Lower lobe of right lung (tissue), 2 donors: ENCODE data around the gene MMP7. TPM values are rescaled to one million over a fixed set of nuclear protein-coding genes. Genes with fewer than 3 reads are reported as not detected.

Experiments
- ATAC-seq, 2 donors: fragments of 200-7000 bp; cut with Tn5 transposase; one replicate each; pipeline ENCODE4 v1.9.1; 2020 to 2022; ENCODE audit warnings: mild to moderate bottlenecking in 2 of 2, moderate library complexity in 2 of 2
- DNase-seq: peaks from one replicate; pipeline ENCODE4 v3.0.0-alpha.2; 2020
- H3K27ac ChIP-seq: fragments of 200-600 bp; one replicate; pipeline ENCODE4 v1.8.0; 2022
- H3K27me3 ChIP-seq: fragments of 200-600 bp; one replicate; pipeline ENCODE4 v1.8.0; 2022; ENCODE audit warnings: low read depth
- H3K36me3 ChIP-seq: fragments of 200-600 bp; one replicate; pipeline ENCODE4 v1.8.0; 2022; ENCODE audit warnings: mild to moderate bottlenecking
- H3K4me1 ChIP-seq: fragments of 200-600 bp; one replicate; pipeline ENCODE4 v1.8.0; 2022
- H3K4me3 ChIP-seq: fragments of 200-600 bp; one replicate; pipeline ENCODE4 v1.8.0; 2022; ENCODE audit warnings: mild to moderate bottlenecking
- H3K9me3 ChIP-seq: fragments of 200-600 bp; one replicate; pipeline ENCODE4 v1.8.0; 2022
- intact Hi-C: fragments of 100-400 bp; cut with DNase I; formaldehyde crosslinking; loops from one replicate; pipeline ENCODE4 v1.11.0; 2022
- total RNA-seq: library from RNA; stranded (reverse); fragmentation: NEBNext Ultra II Directional; extraction: Animal tissue kit (Norgen Biotek cat#: 25700); gene quantifications from one replicate; pipeline ENCODE4 v1.2.1, GENCODE V29; 2021
- TF ChIP-seq, protein P1 (sequence below): fragments of 200-600 bp; IDR thresholded peaks from one replicate; pipeline ENCODE4 v1.8.0; 2022; ENCODE audit warnings: antibody characterized with exemption, mild to moderate bottlenecking
- donor health status: DM: no; HTN: yes; CAD: no; lungs with severe emphysema.

The MMP7 gene
- total RNA-seq, 1 donor from 2014 or later: 7.1 TPM

DNA sequence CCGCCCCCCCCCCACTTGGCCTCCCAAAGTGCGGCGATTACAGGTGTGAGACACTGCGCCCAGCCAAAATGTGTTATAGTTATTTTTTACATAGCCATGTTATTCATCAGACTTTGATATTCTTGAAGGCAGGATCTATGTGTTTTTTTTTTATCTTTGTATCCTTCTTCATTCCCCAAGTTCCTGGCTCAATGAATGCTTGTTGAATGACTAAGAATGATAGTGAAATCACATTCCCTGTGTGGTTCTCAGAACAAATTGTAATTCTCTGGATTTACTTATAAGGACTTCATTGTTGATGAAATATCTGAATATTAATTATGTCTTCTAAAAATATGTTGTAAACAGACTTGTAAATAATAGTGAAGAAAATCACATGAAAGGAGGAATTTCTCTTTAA, 33.5 kb downstream of the MMP7 start:
- no peak overlapping the region for H3K4me3 ChIP-seq

DNA sequence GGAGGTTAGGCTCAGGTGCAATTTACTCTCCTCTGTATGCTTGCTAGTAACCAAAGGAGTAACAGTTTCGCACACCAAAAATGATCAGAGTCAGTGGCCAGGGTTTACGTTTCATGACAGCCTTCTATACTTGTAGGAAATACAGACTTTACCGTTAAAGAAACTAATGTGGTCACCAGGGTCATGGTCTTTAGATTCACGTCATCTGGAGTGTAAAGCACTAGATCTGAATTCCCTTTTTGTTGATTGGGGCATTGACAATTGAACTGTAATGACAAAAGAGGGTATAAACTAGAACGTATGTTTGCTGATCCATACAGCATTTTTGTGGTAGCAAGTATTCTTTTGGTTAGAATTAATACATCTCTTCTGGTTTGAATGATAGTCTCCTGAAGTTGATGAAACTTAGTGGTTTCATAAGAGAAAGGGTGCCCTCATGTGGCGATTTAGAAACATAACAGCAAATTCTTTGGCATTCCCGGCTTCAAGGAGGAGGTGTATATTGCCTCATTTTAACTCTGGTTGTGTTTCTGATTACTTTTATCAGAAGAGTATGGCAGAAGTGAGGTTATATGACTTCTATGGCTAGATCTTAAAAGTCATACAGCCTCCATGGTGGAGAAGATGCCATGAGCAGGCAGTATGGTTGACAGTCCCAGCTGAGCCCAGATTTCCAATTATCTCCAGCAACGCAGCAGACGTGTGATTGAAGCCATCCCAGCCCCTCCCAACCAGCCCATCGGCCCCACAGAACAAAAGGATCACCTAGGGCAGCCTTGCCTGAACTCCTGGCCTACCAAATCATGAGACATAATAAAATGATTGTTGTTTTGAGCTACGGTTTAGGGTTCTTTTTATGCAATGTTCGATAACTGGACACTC, 35.1 kb downstream of the MMP7 start:
- H3K9me3 ChIP-seq: no peaks in the 10 kb centered on the region
- intact Hi-C loops: no loop called here
- no peak overlapping the region for H3K4me3 ChIP-seq
- no peaks in the 10 kb centered on the region for H3K36me3 ChIP-seq
- TF ChIP-seq, protein P1, sequence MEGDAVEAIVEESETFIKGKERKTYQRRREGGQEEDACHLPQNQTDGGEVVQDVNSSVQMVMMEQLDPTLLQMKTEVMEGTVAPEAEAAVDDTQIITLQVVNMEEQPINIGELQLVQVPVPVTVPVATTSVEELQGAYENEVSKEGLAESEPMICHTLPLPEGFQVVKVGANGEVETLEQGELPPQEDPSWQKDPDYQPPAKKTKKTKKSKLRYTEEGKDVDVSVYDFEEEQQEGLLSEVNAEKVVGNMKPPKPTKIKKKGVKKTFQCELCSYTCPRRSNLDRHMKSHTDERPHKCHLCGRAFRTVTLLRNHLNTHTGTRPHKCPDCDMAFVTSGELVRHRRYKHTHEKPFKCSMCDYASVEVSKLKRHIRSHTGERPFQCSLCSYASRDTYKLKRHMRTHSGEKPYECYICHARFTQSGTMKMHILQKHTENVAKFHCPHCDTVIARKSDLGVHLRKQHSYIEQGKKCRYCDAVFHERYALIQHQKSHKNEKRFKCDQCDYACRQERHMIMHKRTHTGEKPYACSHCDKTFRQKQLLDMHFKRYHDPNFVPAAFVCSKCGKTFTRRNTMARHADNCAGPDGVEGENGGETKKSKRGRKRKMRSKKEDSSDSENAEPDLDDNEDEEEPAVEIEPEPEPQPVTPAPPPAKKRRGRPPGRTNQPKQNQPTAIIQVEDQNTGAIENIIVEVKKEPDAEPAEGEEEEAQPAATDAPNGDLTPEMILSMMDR: peak; percentile 74
- H3K27me3 ChIP-seq: no peaks in the 10 kb centered on the region
- DNase-seq (no peak), ATAC-seq (peak; percentile 82 to 90)
- H3K4me1 ChIP-seq: no peaks in the 10 kb centered on the region
- no peak overlapping the region for H3K27ac ChIP-seq

More for the DNA sequence above, 33.5 kb downstream of the MMP7 start:
- ATAC-seq (no peak), DNase-seq (no peak)
- Histone ChIP-seq H3K9me3 (no peaks in the 10 kb centered on the region), H3K27ac (no peak overlapping the region), H3K36me3 (no peaks in the 10 kb centered on the region), H3K4me1 (no peaks in the 10 kb centered on the region), H3K27me3 (no peaks in the 10 kb centered on the region)
- TF ChIP-seq, protein P1: no peak
- intact Hi-C loops: no loop called here

DNA sequence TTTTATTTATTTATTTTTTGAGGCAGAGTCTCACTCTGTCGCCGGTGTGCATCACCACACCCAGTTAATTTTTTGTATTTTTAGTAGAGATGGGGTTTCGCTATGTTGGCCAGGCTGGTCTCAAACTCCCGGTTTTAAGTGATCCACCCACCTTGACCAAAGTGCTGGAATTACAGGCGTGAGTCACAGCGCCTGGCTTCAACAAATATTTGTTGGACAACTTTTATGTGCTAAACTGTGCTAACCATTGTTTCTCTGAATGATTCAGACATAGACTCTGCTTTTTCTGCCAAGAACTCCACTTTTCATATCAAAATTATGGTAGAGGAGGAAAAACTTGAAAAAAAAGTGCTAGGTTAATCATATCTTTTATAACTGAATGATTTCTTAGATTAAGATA, 36.3 kb downstream of the MMP7 start:
- no peaks in the 10 kb centered on the region for H3K27me3 ChIP-seq
- intact Hi-C loops: no loop called here
- H3K9me3 ChIP-seq: no peaks in the 10 kb centered on the region
- no peak for DNase-seq
- H3K27ac ChIP-seq: no peak overlapping the region
- peak; percentile 41 to 61 for ATAC-seq
- H3K4me1 ChIP-seq: no peaks in the 10 kb centered on the region
- TF ChIP-seq, protein P1: no peak
- no peak overlapping the region for H3K4me3 ChIP-seq
- no peaks in the 10 kb centered on the region for H3K36me3 ChIP-seq

DNA sequence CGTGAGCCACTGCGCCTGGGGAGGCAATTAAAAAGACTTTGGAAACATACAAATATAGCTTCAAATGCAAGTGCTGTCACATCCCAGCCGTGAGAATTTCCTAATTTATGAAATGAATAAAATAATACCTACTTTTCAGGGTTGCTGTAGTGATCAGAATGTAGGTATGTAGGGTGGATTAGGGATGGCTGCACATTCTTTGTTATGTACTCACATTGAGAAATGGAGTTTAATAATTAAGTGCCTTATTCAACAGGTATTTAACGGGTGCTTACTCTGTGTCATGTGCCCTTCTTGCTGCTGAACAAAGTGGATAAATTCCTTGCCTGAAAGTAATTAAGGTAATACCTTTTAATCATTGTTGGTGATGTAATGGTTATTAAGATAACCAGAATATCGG, 37.0 kb downstream of the MMP7 start:
- ATAC-seq (no peak), DNase-seq (no peak)
- no peaks in the 10 kb centered on the region for H3K9me3 ChIP-seq
- H3K4me1 ChIP-seq: no peaks in the 10 kb centered on the region
- no peak overlapping the region for H3K27ac ChIP-seq
- intact Hi-C loops: no loop called here
- H3K4me3 ChIP-seq: no peak overlapping the region
- TF ChIP-seq, protein P1: no peak
- H3K36me3 ChIP-seq: no peaks in the 10 kb centered on the region
- H3K27me3 ChIP-seq: no peaks in the 10 kb centered on the region

DNA sequence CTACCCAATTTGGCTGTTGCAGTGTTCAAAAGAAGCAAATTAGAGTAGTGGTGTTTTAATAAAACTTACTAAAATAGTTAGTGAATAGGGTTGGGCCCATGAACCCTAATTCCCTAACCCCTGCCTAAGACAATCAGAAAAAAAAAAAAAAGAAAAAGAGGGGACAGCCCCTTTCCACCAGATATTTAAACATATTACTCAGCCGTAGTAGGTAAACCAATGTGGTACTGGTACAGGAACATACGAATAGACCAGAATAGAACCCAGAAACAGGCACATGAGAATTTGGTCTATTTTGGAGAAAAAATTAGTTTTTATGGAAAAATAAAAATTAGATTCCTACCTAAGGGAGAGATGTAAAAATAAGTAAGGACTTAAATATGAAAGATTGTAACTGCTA, 38.6 kb downstream of the MMP7 start:
- H3K9me3 ChIP-seq: no peaks in the 10 kb centered on the region
- intact Hi-C loops: no loop called here
- no peaks in the 10 kb centered on the region for H3K27me3 ChIP-seq
- DNase-seq: no peak
- TF ChIP-seq, protein P1: no peak
- no peak overlapping the region for H3K27ac ChIP-seq
- no peaks in the 10 kb centered on the region for H3K36me3 ChIP-seq
- no peak for ATAC-seq
- no peak overlapping the region for H3K4me3 ChIP-seq
- no peaks in the 10 kb centered on the region for H3K4me1 ChIP-seq
